ENCODE measurements around the gene FAM98B. TPM values are rescaled to one million over a fixed set of nuclear protein-coding genes. Genes with fewer than 3 reads are reported as not detected.

Gene FAM98B
- total and polyA plus RNA-seq, 9 of the 15 experiments (the other 6 are each of a cell fraction or from before 2014, with no cell fraction given), result 3.1 to 42.0 (median 9.4) TPM

DNA sequence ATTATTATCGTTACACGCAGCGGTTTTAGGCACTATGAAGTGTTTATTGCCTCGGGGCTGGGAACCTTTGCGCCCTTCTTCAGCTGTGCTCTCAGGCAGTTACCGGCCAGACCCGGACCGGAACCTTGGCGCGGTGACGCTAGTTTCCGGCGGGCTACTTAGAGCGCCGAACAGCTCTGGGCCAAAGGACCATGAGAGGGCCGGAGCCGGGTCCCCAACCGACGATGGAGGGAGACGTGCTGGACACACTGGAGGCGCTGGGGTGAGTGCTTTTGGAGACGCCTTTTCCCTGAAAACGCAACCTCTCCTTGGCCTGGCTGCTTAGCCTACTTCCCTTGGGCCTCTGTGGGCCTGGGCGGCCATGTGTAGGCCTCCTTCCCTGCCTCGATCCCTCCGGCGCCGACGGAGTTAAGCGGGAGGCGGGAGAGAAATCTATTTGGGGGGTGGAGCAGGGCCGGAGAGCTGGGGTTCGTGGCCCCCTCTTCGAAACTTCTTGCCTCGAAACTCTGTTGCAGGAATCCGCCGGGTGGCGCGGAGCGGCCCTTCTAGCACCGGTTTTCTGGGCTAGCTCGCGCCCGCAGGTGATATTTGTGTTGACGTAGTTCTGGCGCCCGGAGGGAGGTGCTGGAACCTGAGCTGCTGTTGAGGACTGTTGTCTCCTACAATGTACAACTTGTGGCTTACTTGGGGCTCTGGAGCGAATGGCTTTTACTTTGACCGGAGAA is at the start of gene FAM98B (continued):
- TF ChIP-seq POLR2G (IDR thresholded peaks at IDR 0.05; ENCODE audit: low read depth, low read length) (peak; percentile 97), CBFA2T2 (conservative IDR thresholded peaks at IDR 0.05) (no peak), SIX5 (IDR thresholded peaks at IDR 0.05; ENCODE audit: borderline replicate concordance in 1 of 2, insufficient read depth in 1 of 2, low read depth in 1 of 2, low read length in 2 of 2) (peak; percentile 49 to 58; a peak in 3 of 4 replicates), FOS (IDR thresholded peaks at IDR 0.05; ENCODE audit: extremely low read depth, insufficient read length) (no peak), SNAPC5 (CRISPR knock-in tag; IDR thresholded peaks at IDR 0.05) (no peak), ZBTB26 (CRISPR knock-in tag; IDR thresholded peaks at IDR 0.05) (no peak), SUPT5H (IDR thresholded peaks at IDR 0.05) (peak; percentile 92), PCBP1 (IDR thresholded peaks at IDR 0.05; ENCODE audit: low read depth, low read length, poor library complexity, severe bottlenecking) (no peak), DLX4 (CRISPR knock-in tag; IDR thresholded peaks at IDR 0.05) (no peak), TEAD4 (IDR thresholded peaks at IDR 0.05; ENCODE audit: low read length) (peak; percentile 23; the same call in 1 of the 2 replicates), TEAD4 (CRISPR knock-in tag; IDR thresholded peaks at IDR 0.05; ENCODE audit: borderline replicate concordance) (no peak), POLR3G (IDR thresholded peaks at IDR 0.05; ENCODE audit: extremely low read depth, insufficient read length, insufficient replicate concordance) (no peak), ZNF232 (CRISPR knock-in tag; IDR thresholded peaks at IDR 0.05) (no peak), ZZZ3 (IDR thresholded peaks at IDR 0.05) (0 out of 2 replicates have a peak, but pooled peaks have one; percentile 70), BMI1 (IDR thresholded peaks at IDR 0.05; ENCODE audit: low read length) (0 out of 2 replicates have a peak, but pooled peaks have one; percentile 16), MBD2 (IDR thresholded peaks at IDR 0.05; ENCODE audit: borderline replicate concordance, low read depth) (peak; percentile 2), RUNX1 (IDR thresholded peaks at IDR 0.05; ENCODE audit: low read depth) (no peak), DPF2 (IDR thresholded peaks at IDR 0.05) (0 out of 2 replicates have a peak, but pooled peaks have one; percentile 39), HNRNPK (IDR thresholded peaks at IDR 0.05; ENCODE audit: low read depth, low read length, poor library complexity, severe bottlenecking) (no peak), FIP1L1 (IDR thresholded peaks at IDR 0.05; ENCODE audit: low read depth, low read length, poor library complexity, severe bottlenecking) (peak; percentile 76), ZNF639 (CRISPR knock-in tag; conservative IDR thresholded peaks at IDR 0.05 in 1 of 2, IDR thresholded peaks at IDR 0.05 in 1 of 2) (peak in 1 of 2 experiments; percentile 55; a peak in 1 of 4 replicates)
- TF ChIP-seq, protein P1, sequence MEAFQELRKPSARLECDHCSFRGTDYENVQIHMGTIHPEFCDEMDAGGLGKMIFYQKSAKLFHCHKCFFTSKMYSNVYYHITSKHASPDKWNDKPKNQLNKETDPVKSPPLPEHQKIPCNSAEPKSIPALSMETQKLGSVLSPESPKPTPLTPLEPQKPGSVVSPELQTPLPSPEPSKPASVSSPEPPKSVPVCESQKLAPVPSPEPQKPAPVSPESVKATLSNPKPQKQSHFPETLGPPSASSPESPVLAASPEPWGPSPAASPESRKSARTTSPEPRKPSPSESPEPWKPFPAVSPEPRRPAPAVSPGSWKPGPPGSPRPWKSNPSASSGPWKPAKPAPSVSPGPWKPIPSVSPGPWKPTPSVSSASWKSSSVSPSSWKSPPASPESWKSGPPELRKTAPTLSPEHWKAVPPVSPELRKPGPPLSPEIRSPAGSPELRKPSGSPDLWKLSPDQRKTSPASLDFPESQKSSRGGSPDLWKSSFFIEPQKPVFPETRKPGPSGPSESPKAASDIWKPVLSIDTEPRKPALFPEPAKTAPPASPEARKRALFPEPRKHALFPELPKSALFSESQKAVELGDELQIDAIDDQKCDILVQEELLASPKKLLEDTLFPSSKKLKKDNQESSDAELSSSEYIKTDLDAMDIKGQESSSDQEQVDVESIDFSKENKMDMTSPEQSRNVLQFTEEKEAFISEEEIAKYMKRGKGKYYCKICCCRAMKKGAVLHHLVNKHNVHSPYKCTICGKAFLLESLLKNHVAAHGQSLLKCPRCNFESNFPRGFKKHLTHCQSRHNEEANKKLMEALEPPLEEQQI (IDR thresholded peaks at IDR 0.05), result peak; percentile 97
